HG02970 (cell line): ENCODE measurements around the gene NECAB3.

Source experiments
- ATAC-seq: cut with Tn5 transposase; IDR thresholded peaks from one replicate; pipeline ENCODE4 v1.9.1; 2021; ENCODE audit warnings: mild to moderate bottlenecking, moderate library complexity, moderate number of reproducible peaks; ENCODE audit not compliant: unreplicated experiment, low FRiP score

The NECAB3 gene

DNA sequence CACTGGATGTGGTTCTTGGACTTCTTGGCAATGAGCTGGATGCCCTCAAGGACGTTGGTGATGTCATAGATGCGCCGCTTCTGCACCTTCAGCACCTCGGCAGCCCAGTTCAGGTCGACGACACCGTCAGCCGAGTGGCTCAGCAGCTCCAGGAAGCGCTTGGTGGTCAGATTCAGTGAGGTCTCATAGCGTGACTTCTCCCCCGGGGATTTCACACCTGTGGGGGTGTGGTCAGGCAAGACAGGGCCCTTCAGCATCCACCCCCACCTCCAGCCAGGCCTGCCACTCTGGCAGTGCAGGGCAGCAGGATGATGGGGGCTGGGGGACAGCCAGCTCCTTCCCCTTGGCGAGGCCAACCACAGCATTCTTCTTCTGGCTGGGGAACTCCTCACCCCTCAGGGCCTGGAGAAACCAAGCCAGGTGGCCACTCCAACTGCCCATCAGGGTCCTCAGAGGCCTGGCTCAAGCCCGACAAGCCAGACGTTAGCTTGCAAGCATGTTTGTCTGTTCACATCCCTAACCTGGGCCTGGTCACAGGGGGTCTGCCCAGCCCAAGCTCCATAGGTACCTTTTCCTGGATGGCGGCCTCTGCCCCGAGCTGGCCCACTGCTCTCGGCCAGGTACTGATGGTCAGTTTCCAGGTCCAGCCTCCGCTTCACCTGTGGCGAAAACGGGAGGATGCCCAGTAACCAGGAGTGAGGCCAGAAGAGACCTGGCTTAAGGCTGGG, 5.7 kb upstream of the NECAB3 start:
- ATAC-seq = peak; percentile 55

DNA sequence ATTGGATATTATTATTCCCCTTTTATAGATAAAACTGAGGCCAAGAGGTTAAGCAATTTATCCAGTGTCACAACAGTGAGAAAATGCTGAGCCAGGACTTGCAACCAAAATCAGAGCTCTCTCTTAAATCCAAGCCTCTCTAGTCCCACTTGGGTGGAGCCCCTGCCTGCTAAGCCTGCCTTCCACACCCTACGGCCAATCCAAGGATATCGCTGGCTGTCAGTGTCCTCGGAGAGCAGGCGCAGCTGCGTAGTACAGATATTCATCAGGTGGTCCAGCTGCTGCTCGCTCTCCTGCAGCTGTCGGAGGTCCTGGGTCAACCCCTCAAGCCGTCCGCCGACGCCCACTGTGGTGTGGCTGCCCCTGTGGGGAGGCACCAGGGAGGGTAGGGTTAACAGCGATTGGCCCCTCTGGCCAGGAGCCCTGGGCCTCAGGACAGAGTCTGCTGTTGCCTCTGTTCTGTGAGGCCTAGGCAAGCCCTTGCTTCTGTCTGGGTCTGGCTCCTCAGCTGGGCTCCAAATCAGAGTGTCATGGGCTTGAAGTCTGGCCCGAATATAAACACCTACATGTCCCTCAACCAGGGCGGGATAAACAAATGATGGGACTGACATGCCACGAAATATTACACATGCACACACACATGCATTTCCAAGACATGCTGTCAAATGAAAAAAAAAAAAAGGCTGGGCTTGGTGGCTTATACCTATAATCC, 3.9 kb upstream of the NECAB3 start:
- ATAC-seq = no peak

DNA sequence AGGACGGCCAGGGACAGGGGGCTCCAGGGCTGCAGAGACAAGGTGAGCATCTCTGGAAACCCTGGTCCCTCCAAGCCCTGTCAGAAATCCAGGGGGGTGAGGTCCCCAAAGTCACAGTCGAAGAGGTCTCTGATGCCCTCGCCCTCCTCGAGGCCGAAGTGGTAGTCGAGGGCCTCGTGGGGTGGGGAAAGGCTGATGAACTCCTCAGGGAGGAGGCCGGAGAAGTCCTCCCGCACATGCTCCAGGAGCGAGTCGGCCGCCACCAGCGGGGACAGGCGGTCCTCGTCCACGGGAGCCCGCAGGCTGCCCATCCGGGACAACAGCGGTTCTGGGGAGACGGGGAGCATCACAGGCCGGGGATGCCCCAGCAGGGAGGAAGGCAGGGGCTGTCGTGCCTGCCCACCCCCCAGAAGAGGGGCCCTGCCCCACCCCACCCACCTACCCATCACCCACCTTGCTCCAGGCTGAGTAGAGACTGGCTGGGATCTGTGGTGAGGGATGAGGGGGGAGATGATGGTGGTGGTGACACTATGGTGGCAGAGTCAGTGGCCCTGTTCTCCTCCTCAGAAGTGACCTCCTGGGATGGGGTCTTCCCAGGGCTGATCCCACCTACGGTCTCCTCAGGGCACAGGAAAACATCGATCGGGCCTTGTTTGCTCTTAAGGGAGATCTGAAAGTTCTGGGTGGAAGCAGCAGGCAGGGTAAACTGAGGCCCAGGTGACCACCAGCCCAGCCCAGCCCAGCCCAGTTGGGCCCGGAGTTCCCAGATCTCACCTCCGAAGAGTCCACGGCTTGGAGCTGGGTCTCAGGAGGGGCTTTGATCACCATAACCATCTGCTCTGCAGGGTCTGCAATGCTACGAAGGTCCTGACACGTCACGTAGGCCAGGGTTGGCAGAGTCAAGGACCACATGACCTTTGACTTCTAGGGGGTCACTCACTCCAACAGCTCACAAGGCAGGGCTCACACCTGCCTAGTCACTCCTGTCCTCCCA, 2.7 kb upstream of the NECAB3 start:
- no peak for ATAC-seq

DNA sequence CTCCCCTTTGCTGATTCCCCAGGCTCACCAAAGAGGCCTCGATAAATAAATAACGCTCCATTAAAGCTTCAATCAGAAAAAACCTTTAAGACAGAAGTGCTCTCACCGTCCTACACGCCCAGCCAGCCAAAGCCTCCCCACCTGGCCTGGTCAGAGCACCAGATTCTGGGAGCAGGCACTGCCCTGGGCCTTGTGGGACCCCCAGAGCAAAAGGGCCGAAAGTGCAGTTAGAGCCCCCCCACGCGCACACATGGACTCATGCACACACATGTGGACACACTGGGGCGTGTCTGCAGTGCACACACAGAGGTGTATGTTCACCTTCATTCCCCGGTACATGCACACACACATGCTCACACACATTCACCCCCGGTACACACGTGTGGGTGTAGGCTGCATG, 1.9 kb upstream of the NECAB3 start:
- ATAC-seq = no peak

DNA sequence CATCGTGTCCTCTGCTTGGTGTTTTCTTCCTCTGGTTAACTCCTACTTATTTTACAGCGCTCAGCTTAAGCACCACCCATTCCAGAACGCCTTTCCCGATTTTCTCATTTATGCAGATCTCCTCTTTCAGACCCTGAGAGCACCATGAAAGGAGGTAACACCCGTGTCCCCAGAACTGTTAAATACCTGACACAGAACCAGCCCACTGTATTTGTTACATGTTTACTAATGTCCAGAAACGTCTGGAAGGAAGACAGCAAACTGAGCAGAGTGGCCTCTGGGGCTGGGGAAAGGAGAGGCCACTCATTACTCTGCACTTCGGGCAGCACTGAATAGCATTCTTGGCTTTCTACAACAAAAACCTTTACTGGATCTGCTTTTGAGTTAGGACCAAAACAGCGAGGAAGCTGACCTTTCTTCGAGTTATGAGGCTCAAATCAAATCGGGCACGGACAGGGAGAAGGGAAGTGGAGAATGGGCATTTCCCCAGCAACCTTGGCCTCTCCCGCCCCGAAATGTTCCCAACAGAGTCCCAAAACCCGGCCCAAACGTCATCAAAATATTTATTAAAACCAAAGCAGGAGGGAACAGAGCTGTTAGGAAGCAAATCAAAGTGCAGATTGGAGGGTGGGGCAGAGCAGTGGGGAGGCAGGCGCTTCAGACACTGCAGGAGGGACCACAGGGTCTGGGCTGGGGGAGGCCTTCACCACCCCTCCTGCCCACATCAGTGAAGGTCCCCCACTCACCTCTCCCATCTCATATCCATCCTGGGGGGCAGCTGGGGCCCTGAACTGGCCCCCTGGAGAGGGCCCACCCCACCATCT, 1.1 kb upstream of the NECAB3 start:
- ATAC-seq = no peak

DNA sequence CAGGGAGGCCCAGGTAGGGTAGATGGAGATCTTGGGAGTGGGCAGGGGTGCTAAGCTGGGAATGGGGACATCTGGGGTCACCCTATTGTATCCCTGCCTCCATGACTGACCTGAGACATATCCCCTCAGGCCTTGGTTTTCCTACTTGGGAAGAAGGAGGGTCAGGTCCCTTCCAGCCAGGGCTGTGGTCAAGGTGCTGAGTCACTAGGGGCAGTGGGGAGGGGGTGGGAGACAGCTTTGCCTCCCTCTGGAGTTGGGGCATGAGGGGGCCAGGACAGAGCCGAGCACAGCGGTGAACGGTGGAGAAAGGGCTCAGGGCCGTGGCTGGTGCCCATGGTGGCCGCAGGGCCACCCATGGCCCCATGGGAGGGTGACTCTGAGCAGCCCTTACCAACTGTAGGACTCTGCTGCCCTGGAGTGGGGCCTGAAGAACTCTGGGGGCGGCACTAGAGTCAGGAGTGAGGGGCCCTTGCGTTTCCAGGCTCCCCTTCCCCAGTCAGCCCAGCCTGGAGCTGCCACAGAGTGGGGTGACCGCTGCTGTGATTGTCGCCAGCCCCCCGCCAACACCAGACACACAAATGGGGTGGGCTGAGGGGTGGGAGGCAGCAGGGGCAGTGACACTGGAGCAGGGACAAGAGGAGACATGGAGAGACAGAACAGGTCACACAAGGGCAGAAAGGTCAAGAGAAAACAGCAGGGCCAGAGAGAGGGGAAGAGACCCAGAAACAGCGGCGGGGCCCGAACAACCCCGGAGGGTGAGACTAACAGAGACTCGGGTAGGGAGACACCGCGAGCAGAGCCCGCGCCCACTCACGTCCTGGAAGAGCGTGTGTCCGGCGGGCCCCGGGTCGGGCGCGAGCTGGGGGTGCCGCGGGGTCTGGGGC, 576 bp downstream of the NECAB3 start:
- ATAC-seq = no peak

DNA sequence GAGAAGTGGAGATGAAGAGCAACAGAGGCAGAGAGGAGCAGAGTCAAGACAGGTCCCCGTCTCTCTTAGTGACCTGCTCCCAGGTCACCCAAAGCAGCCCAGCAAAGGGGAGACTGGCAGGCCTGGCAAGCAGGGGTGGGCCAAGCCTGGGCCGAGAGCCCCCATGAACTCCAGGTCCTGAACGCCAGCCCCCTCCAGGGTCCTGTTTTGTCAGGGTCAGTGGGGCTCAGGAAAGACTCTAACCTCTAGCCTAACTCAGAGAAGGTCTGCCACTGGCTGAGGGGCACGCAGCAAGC, 1.2 kb downstream of the NECAB3 start:
- ATAC-seq = no peak

DNA sequence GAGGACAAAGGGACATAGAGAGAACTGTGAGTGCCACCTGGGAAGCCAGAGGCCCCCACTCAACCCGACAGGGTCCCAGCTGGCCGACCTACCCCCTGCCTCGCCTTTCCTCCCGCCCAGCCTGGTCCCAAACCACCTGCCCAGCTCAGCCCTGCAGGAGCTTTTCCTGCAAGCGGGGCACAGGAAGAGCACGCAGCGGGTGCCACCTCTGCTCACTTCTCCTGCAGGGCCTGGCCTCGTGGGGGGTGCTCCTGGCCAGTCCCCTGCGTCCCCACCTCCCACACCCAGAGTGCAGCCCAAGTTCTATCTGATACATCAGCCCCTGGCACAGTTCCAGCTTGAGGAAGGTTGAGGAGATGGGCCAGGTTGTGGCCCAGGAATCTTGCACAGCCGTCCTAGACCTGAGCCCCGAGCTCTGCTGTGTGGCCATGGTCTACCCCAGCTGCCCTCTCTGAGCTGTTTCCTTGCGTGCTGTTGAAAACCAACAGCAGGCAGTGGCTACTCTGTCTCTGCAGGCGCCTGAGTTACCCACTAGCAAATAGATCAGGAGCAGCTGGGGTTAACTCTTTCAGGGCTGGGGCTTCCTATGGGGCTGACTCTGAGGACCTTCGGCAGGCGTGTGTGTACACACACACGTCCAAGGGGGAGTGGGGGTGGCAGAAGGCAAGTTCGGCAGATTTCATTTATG, 1.7 kb downstream of the NECAB3 start:
- no peak for ATAC-seq

GRCh38 chr20:33671573-33672288, 2.5 kb downstream of the NECAB3 start:
- no peak for ATAC-seq

GRCh38 chr20:33670715-33671499, 3.3 kb downstream of the NECAB3 start:
- no peak for ATAC-seq

DNA sequence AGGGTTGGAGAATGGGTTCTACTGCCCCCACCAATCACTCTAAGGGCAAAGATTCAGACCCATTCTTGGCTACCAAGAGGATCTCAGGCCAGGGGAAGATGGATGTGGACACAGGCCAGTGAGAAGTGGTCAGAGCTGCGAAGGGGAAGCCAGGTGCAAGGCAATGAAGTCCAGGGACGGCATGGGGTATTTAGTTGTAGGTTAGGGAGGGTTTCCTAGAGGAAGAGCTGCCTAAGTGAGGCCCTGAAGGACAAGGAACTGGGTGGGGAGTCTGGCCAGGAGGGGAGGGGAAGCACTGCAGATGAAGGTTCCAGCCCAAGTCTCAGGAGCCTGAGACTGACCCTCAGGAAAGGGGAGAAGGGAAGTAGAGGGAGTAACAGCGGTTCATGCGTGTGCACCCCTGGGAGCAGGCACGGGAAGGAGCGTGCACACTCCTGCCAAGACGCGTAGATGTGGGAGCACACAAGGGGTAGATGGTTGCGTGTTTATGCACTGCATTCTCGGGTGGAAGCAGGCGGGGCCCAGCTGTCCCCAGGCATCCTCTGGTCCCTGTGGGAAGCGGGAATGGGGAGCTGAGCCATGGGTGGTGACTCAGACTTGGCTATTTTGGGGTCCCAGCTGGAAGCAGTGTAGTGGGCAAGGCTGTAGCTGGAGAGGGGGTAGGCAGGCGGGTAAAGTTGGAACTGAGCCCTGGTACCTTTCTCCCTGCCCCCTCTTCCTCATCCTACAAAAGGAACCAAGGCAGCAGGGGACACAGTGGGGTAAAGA, 4.2 kb downstream of the NECAB3 start:
- no peak for ATAC-seq

DNA sequence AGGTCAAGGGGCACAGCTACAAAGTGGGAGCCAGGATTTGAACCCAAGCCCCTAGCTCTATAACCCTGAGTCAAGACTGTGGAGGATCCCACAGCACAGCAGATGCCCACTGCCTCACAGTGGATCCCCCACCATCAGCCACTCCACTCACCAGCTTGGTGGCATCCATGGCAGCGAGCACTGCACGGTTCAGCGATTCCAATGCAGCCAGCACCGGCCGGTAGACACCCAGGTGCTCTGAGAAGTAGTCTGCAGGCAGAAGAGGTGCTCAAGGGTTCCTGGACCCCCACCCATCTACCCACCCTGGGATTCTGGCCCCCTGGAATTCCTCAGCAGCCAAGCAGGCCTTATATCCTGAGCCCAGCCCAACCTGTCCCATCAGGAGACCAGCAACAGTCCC, 5.0 kb downstream of the NECAB3 start:
- no peak for ATAC-seq

DNA sequence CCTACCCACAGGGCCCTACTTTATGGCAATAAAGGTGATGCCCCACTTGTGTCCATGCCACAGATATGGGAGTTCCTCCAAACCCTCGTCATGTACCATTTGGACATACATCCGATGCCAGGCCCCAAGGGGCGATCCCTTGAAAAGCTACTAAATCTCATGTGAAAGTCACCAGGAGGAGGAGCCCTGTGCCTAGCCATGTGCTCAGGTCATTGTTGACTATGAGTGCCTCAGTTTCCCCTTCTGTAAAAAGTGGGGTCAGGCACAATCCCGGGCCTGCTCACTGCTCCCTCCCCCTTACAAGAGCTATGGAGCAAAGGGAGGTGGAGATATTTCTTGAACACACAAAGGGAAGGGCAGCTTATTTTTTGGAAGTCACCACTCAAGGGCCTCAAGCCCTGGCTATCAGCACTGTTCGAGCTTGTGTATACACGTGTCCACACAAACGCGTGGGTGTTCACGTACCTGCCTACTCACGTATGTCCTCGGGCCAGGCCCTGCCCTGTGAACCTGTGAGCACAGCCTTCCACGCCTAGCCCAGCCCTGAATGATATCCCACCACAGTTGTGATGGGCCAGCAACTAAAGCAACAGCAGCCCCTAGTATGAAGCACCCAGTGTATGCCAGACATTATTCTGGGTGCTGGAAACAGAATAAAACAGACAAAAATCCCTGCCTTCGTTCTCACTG, 5.6 kb downstream of the NECAB3 start:
- ATAC-seq = no peak

GRCh38 chr20:33667676-33668465, 6.4 kb downstream of the NECAB3 start:
- ATAC-seq = peak; percentile 31

GRCh38 chr20:33667245-33667675, 7.0 kb downstream of the NECAB3 start:
- peak; percentile 17 for ATAC-seq
